Neuron (in vitro differentiated cells): ENCODE results near the gene TOR1B.

Source experiments
- H2AFZ ChIP-seq: one replicate; pipeline ENCODE4 v1.6.1; 2013; ENCODE audit warnings: low read depth, mild to moderate bottlenecking, inconsistent platforms, low read length, moderate library complexity
- H3K27me3 ChIP-seq: one replicate; pipeline ENCODE4 v1.6.1; 2013; ENCODE audit warnings: low read length; ENCODE audit not compliant: insufficient read depth
- H3K36me3 ChIP-seq: one replicate; pipeline ENCODE4 v1.6.1; 2013; ENCODE audit warnings: low read length; ENCODE audit not compliant: insufficient read depth
- H3K4me1 ChIP-seq: one replicate; pipeline ENCODE4 v1.6.1; 2013; ENCODE audit warnings: low read length; ENCODE audit not compliant: insufficient read depth
- H3K4me3 ChIP-seq: 2 replicates; pipeline ENCODE4 v1.5.1; 2013; ENCODE audit warnings: mild to moderate bottlenecking, low read length, moderate library complexity
- H3K9me3 ChIP-seq: one replicate; pipeline ENCODE4 v1.6.1; 2013; ENCODE audit warnings: low read length

Gene TOR1B

DNA sequence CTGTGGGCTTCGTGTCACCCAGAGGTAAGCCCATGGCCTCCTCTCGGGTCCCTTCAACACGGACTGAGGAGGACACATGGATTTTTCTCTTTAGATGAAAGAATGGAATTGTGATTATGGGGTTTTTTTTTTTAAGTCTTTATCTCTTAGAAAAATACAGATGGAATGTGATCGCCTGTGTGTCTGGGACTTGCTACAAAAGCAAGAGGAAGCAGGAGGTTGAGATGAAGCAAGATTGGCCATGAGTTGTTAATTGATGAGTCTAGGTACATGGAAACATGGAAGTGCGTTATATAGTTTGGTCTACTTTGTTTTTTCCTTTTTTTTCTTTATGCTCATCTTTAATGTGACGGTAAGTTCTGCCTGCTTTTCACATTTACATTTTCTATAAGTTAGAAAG, 46.9 kb downstream of the TOR1B start:
- peaks cover 39% of the 10 kb centered on the region for H3K36me3 ChIP-seq
- H3K9me3 ChIP-seq, result no peaks in the 10 kb centered on the region
- no peaks in the 10 kb centered on the region for H3K4me1 ChIP-seq
- no peak overlapping the region for H2AFZ ChIP-seq
- no peak overlapping the region for H3K4me3 ChIP-seq
- H3K27me3 ChIP-seq, result no peaks in the 10 kb centered on the region

- no peak overlapping the region for H3K4me3 ChIP-seq
- no peak overlapping the region for H2AFZ ChIP-seq
- peaks cover 43% of the 10 kb centered on the region for H3K36me3 ChIP-seq
- no peaks in the 10 kb centered on the region for H3K4me1 ChIP-seq
- H3K27me3 ChIP-seq, result no peaks in the 10 kb centered on the region
- H3K9me3 ChIP-seq, result no peaks in the 10 kb centered on the region
These were observed 48.0 kb downstream of the TOR1B start for GRCh38 chr9:129850821-129851550.

- H2AFZ ChIP-seq, result no peak overlapping the region
- no peaks in the 10 kb centered on the region for H3K27me3 ChIP-seq
- no peaks in the 10 kb centered on the region for H3K4me1 ChIP-seq
- no peak overlapping the region for H3K4me3 ChIP-seq
- H3K36me3 ChIP-seq, result peaks cover 46% of the 10 kb centered on the region
- no peaks in the 10 kb centered on the region for H3K9me3 ChIP-seq
These were observed 48.8 kb downstream of the TOR1B start for GRCh38 chr9:129851821-129852220.

GRCh38 chr9:129852579-129852978, 49.6 kb downstream of the TOR1B start:
- Histone ChIP-seq H3K27me3 (no peaks in the 10 kb centered on the region), H3K36me3 (peaks cover 52% of the 10 kb centered on the region)

DNA sequence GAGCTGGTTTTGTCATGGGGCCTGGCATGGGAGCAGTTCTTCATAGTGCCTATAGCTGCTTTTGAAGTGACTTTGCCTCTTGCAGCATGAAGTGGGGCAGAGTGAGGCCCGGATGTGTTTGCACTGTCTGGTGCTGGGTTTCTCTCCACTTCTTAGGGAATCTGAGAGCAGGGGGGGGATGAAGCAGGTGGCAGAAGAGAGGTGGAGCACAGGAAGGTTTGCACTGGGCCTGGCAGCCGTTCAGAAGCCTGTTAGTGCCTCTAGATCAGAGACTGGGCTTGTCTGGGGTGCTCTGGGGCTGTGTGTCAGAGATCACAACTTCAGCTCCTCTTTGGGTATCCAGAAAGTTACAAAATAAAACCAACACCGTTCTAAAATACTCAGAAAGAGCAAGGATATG, 50.6 kb downstream of the TOR1B start:
- no peak overlapping the region for H2AFZ ChIP-seq
- H3K36me3 ChIP-seq, result peaks cover 62% of the 10 kb centered on the region
- H3K9me3 ChIP-seq, result no peaks in the 10 kb centered on the region
- H3K4me1 ChIP-seq, result no peaks in the 10 kb centered on the region
- H3K27me3 ChIP-seq, result no peaks in the 10 kb centered on the region
- H3K4me3 ChIP-seq, result no peak overlapping the region

More at GRCh38 chr9:129852579-129852978, 49.6 kb downstream of the TOR1B start:
- Histone ChIP-seq H3K4me3 (no peak overlapping the region), H3K4me1 (no peaks in the 10 kb centered on the region), H3K9me3 (no peaks in the 10 kb centered on the region), H2AFZ (no peak overlapping the region)

DNA sequence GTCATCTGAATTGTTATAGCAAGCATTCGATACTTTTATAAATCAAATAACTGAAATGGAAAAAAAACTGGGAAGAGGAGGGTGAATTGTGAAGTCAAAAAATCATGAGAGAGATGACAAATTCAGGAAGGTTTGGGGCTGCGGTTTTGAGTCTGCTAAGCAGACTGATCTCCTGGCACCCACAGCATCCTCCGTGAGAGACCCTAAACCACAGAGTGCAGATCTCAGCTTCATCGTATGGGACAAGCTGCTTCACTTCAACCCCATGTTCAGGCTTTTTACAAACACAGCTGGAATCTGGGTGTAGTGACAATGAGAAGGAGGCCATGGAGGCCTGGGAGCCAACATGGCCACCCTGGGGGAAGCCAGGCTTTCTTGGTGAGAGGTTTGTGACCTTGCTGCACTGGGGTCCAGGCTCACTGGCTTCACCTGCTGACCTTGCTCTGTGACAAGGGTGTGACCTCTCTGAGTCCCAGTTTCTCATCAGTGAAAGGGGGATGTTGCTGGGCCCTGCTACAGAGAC, 51.7 kb downstream of the TOR1B start:
- H3K36me3 ChIP-seq, result peaks cover 67% of the 10 kb centered on the region
- H3K4me1 ChIP-seq, result no peaks in the 10 kb centered on the region
- no peak overlapping the region for H3K4me3 ChIP-seq
- H2AFZ ChIP-seq, result no peak overlapping the region
- H3K9me3 ChIP-seq, result no peaks in the 10 kb centered on the region
- no peaks in the 10 kb centered on the region for H3K27me3 ChIP-seq

DNA sequence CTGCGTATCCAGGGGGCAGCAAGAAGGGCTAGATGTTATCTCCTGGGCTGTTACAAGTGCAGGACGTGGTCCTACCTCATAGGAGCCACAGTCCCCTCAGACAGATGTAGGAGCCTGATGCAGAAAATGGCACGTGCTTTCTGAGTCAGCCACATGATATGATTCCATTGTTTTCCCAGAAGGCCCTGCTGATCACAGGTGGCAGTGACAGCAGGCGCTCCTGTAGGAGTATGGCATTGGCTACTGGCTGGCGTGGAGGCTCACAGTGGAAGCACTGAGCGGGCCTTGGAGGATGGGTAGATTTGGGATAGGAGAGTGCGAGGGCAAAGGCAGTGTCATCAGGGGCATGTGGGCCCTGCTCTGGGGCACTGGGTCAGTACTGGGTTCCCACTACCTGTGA, 54.2 kb downstream of the TOR1B start:
- Histone ChIP-seq H3K9me3 (no peaks in the 10 kb centered on the region), H3K4me1 (no peaks in the 10 kb centered on the region), H3K4me3 (no peak overlapping the region), H2AFZ (no peak overlapping the region), H3K36me3 (peaks cover 67% of the 10 kb centered on the region), H3K27me3 (no peaks in the 10 kb centered on the region)

- no peak overlapping the region for H2AFZ ChIP-seq
- H3K36me3 ChIP-seq, result peaks cover 65% of the 10 kb centered on the region
- H3K4me3 ChIP-seq, result no peak overlapping the region
- no peaks in the 10 kb centered on the region for H3K4me1 ChIP-seq
- H3K27me3 ChIP-seq, result no peaks in the 10 kb centered on the region
- H3K9me3 ChIP-seq, result no peaks in the 10 kb centered on the region
These were observed 55.4 kb downstream of the TOR1B start for GRCh38 chr9:129858167-129858962.
